Activated T-cell treated with anti-CD3 and anti-CD28 coated beads for 48 hours (primary cell): ENCODE results near the gene OR51B2.
"Not testable (repeated sequence)": the region's sequence is repeated elsewhere in the genome, so short reads cannot be mapped to it uniquely, and the experiment has no call there.

Experiments used
- DNase-seq: peaks from one replicate; pipeline ENCODE4 v3.0.0-alpha.2; 2020; ENCODE audit warnings: low read depth

OR51B2 gene, protein sequence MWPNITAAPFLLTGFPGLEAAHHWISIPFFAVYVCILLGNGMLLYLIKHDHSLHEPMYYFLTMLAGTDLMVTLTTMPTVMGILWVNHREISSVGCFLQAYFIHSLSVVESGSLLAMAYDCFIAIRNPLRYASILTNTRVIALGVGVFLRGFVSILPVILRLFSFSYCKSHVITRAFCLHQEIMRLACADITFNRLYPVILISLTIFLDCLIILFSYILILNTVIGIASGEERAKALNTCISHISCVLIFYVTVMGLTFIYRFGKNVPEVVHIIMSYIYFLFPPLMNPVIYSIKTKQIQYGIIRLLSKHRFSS

GRCh38 chr11:5324197-5324596 lies at the start of gene OR51B2:
TSS of gene OR51B2 (minus strand) at chr11:5324297. CDS start at chr11:5324297, 0 bp downstream.
- no peak for DNase-seq

DNA sequence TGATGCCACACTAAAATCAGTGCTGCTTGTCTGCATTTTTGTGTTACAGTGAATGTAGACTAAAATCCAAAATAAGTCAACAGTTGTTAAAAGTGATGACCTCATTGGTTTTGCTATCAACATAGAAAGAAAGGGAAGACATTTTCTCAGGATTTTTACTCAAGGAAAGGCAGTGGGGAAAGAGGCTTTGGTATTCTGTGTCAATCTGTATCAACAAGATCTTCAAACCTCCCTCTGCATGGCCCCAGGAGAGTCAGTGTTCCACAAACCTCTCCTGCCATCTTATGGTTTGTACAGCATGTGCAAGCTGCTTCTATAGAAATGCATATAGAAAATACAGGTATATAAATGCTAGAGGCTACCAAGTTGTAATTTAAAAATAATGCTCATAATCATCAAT lies 45.7 kb upstream of the OR51B2 start:
- DNase-seq, result no peak

DNA sequence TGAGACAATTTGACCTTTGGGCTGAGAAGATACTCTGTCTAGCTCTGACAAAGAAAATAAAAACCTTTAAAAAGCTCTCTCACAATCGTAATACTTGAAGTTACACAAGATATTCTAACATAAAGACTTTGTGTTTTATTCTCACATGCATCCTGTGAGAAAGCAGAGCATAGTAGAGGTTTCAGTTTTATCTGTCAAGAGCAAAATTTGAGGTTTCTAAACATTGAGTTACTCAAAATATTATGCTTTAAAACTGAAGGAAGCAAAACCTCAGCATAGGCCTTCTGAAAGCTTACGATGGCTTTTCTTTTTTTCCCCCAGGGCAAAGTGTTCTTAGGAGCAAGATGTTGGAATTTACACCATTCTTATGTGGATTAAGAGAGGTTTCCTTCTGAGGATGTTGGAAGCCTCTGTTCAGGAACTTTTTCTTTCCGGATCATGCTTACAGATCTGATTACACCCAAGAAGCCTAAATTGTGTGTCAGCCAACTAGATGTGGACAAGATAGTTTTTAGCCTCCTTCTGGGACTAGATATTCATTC lies 44.5 kb upstream of the OR51B2 start:
- DNase-seq, result no peak

DNA sequence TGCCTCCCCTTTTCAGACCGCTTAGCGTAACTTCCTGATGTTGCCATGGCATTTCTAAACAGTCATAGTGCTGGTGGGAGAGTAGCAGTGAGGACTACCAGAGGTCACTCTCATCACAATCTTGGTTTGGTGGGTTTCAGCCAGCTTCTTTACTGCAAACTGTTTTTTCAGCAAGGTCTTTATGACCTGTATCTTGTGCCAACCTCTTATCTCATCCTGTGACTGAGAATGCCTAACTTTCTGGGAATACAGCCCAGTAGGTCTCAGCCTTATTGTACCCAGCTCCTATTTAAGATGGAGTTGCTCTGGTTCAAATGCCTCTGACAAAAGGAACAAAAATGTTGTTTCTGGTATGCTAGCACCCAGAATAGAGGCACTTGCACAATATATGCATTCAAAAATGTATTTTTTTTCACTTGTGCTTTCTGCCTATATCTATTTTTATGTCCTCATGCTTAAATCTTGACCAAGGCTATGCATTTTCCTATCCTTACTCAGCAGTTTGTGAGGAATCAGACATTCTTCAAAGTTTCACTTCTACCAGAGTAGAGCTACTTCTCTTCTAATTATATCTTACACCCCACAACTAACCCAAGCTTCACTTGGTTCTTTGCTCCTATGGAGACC lies 43.5 kb upstream of the OR51B2 start:
- DNase-seq, result no peak

GRCh38 chr11:5366856-5367255 lies 42.8 kb upstream of the OR51B2 start:
- DNase-seq, result no peak

- not testable (repeated sequence) for DNase-seq
Measured at GRCh38 chr11:5366365-5366764, 42.3 kb upstream of the OR51B2 start.

- DNase-seq, result no peak
Measured at GRCh38 chr11:5364214-5364613, 40.1 kb upstream of the OR51B2 start.

- no peak for DNase-seq
Measured at GRCh38 chr11:5363679-5364078, 39.6 kb upstream of the OR51B2 start.

GRCh38 chr11:5362017-5362625 lies 38.0 kb upstream of the OR51B2 start:
- no peak for DNase-seq

DNA sequence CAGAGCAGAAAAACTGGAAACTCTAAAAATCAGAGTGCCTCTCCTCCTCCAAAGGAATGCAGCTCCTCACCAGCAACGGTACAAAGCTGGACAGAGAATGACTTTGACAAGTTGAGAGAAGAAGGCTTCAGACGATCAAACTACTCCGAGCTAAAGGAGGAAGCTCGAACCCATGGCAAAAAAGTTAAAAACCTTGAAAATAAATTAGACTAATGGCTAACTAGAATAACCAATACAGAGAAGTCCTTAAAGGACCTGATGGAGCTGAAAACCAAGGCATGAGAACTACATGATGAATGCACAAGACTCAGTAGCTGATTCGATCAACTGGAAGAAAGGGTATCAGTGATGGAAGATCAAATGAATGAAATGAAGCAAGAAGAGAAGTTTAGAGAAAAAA lies 31.9 kb upstream of the OR51B2 start:
- DNase-seq, result not testable (repeated sequence)

GRCh38 chr11:5351208-5351607 lies 27.1 kb upstream of the OR51B2 start, which contains the start of gene OR51B6:
TSS of gene OR51B6 (plus strand) at chr11:5351508. CDS start at chr11:5351508, 0 bp downstream.
- no peak for DNase-seq

DNA sequence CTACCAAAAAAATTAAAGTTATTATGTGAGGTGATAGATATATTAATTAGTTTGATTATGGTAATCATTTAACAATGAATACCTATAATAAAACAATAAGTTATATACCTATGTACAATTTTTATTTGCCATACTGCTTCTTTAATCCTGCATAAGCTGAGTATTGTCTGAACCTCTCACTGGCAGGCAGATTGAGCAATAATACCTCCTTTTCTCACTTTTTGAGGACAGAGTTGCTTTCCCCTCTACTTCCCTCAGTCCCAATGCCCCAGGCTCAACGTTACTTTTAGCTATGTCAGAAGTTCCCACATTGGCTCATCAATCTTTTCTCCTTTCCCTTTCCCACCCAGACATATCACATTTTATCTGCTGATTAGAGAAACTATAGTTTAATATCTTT lies 25.5 kb upstream of the OR51B2 start:
- no peak for DNase-seq

GRCh38 chr11:5348551-5349194 lies 24.6 kb upstream of the OR51B2 start:
- no peak for DNase-seq

- DNase-seq, result no peak
Measured at GRCh38 chr11:5345831-5346230, 21.7 kb upstream of the OR51B2 start.

- DNase-seq, result no peak
Measured at GRCh38 chr11:5343474-5344335, 19.6 kb upstream of the OR51B2 start, which contains the start of gene OR51B5. TSS of gene OR51B5 (minus strand) at chr11:5343524. CDS start at chr11:5343524, 0 bp downstream.

DNA sequence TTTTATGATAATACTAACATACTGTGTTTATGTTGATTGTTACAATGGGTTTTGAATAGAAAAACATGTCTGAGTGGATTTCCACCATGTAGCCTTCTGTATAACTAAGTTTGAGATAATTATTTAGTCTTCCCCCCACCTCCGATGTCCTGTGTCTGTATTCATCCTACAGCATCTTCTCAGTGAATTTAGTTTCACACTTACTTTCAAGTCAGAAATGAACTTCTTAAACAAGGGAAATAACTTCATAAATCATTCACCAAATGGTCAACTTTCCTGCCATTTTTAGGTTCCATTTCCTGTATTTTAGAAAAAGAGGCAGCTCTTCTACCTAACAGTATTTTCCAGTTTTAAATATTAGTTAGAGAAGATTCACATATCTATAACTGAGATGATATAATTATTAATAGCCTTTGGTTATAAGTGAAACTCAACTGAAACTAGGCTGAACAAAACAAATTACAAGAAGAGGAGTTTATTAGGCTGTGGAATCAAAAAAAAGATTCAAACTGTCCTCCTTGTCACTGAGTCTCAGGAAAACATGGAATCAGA lies 15.8 kb upstream of the OR51B2 start:
- DNase-seq, result no peak

- not testable (repeated sequence) for DNase-seq
Measured at GRCh38 chr11:5337253-5337652, 13.2 kb upstream of the OR51B2 start.

GRCh38 chr11:5336331-5336730 lies 12.2 kb upstream of the OR51B2 start:
- no peak for DNase-seq

DNA sequence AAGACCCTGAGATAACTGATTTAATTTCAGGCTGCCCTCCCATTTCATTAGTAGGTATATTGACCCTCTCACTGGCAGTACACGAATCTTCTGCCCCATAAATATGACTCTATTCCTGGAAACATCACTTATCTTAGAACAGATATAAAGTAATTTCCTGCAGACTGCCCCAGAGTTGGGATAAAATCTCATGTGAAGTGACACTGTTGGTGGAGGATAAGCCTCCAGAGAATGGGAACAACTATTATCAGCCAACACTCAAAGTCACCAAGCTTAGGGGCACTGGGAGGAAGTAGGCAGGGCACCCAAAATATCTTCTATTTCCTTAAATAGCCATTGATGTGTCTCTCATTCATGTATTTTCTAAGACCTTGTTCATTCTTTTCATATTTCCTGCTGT lies 11.1 kb upstream of the OR51B2 start:
- no peak for DNase-seq

DNA sequence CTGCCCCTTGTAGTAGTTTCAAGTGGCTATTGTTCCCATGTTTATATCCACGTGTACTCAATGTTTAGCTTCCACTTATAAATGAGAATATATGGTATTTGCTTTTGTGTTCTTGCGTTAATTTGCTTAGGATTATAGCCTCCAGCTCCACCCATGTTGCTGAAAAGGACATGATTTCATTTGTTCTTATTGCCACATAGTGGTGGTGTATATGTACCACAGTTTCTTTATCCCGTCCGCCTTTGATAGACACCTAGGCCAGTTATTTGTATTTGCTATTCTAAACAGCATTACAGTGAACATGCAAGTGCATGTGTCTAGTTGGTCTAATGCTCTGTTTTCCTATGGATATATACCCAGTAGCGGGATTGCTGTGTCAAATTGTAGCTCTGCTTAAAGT lies 6.8 kb downstream of the OR51B2 start:
- DNase-seq, result no peak
